Prostate gland (tissue), 2 donors: ENCODE measurements around the gene IPO13.

Experiments
- POLR2AphosphoS5 ChIP-seq: sonication (generic); formaldehyde crosslinking; IDR thresholded peaks from one replicate; pipeline ENCODE4 v1.6.1; 2017; ENCODE audit warnings: antibody characterized with exemption
- TF ChIP-seq, protein P1 (sequence below), 4 experiments: fragments of 200-600 bp in 2 of 4; fragments of 450-650 bp in 2 of 4; sonication (generic) in 2 of 4; IDR thresholded peaks; 1 replicate in 3 of 4; 2 replicates in 1 of 4; pipeline ENCODE4 v1.5.1; 2016 to 2019; ENCODE audit warnings: antibody characterized with exemption in 4 of 4, mild to moderate bottlenecking in 2 of 4, moderate library complexity in 2 of 4

DNA sequence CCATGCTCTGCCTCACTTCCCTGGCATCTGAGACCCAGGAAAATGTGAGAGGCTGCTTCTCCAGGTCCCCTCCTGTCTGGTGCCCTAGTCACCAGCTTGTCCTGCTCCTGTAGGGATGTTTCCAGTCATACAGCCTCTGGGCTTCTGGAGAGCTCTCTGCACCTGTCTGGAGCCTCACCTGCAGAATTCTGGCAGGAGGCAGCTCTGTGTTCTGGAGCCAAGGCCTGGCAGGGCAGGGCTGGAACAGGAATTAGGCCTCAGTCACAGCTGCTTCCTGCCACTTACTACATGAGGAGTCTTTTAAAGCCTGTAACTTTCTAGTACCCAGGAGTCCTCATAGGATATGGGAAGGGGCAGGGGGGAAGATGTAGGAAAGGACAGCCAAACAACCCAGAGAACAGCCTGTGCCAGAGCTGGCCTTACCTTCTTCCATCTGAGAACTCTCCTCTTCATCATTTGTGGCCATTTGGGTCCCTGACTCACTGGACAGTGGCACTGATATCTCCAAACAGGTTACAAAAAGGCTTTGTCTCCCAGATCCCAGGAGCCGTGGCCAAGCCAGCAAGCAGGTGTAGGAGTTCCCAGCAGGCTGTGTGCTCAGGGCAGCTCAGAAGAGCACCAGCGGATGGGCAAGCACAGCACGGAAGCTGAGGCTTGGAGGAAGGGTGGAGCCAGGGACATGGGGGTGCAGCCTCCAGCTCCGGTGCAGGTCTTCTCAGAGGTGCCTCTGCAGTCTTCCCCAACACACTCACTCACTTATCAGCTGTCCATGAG is 44.5 kb upstream of the IPO13 start:
- TF ChIP-seq, protein P1, sequence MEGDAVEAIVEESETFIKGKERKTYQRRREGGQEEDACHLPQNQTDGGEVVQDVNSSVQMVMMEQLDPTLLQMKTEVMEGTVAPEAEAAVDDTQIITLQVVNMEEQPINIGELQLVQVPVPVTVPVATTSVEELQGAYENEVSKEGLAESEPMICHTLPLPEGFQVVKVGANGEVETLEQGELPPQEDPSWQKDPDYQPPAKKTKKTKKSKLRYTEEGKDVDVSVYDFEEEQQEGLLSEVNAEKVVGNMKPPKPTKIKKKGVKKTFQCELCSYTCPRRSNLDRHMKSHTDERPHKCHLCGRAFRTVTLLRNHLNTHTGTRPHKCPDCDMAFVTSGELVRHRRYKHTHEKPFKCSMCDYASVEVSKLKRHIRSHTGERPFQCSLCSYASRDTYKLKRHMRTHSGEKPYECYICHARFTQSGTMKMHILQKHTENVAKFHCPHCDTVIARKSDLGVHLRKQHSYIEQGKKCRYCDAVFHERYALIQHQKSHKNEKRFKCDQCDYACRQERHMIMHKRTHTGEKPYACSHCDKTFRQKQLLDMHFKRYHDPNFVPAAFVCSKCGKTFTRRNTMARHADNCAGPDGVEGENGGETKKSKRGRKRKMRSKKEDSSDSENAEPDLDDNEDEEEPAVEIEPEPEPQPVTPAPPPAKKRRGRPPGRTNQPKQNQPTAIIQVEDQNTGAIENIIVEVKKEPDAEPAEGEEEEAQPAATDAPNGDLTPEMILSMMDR (IDR thresholded peaks at IDR 0.05), result no peak
- no peak for TF ChIP-seq POLR2AphosphoS5
